Activated T-helper 2 cell treated with anti-CD3 and anti-CD28 coated beads, Interferon-gamma antibody, Interleukin-2, Interleukin-4, amounts not matched to agents 10 μg/mL and 5 μg/mL and 100 μg/mL, durations not matched to agents 14 hours and 24 hours and 36 hours (primary cell): Measurements from ENCODE around the gene ATP6AP1. TPM values are rescaled to one million over a fixed set of nuclear protein-coding genes. Genes with fewer than 3 reads are reported as not detected.

Experiments used
- DNase-seq: peaks from one replicate; pipeline ENCODE4 v3.0.0; 2021; ENCODE audit warnings: low spot score
- H3K27ac Mint-ChIP-seq: one replicate; pipeline ENCODE4 v1.8.0; 2021; ENCODE audit warnings: mixed read lengths
- H3K27me3 Mint-ChIP-seq: one replicate; pipeline ENCODE4 v1.8.0; 2021; ENCODE audit warnings: low read depth, mixed read lengths
- H3K36me3 Mint-ChIP-seq: one replicate; pipeline ENCODE4 v1.8.0; 2021; ENCODE audit warnings: low read depth, mixed read lengths
- H3K4me1 Mint-ChIP-seq: one replicate; pipeline ENCODE4 v1.8.0; 2021; ENCODE audit warnings: low read depth, mixed read lengths
- H3K4me3 Mint-ChIP-seq: one replicate; pipeline ENCODE4 v1.8.0; 2021; ENCODE audit warnings: low read depth, mild to moderate bottlenecking, moderate library complexity, mixed read lengths
- H3K9me3 Mint-ChIP-seq: one replicate; pipeline ENCODE4 v1.8.0; 2021; ENCODE audit warnings: mixed read lengths
- intact Hi-C: fragments of 100-400 bp; cut with micrococcal nuclease; formaldehyde crosslinking; loops from one replicate; pipeline ENCODE4 v1.15.1; 2023
- total RNA-seq: library from RNA; stranded (reverse); gene quantifications from 2 replicates; pipeline ENCODE4 v1.2.3, GENCODE V29; 2022

Gene ATP6AP1
- total RNA-seq, 1 donor from 2014 or later: 48.9 TPM

GRCh38 chrX:154466036-154466435 is 37.6 kb downstream of the ATP6AP1 start:
- DNase-seq: no peak
- intact Hi-C loops: no loop called here
- H3K4me1 Mint-ChIP-seq: no peaks in the 10 kb centered on the region
- H3K27ac Mint-ChIP-seq: no peak overlapping the region
- H3K27me3 Mint-ChIP-seq: no peaks in the 10 kb centered on the region
- no peak overlapping the region for H3K4me3 Mint-ChIP-seq
- H3K9me3 Mint-ChIP-seq: no peaks in the 10 kb centered on the region
- H3K36me3 Mint-ChIP-seq: peaks cover 20% of the 10 kb centered on the region

- intact Hi-C loops: no loop called here
- no peaks in the 10 kb centered on the region for H3K9me3 Mint-ChIP-seq
- no peaks in the 10 kb centered on the region for H3K4me1 Mint-ChIP-seq
- H3K27ac Mint-ChIP-seq: no peak overlapping the region
- H3K27me3 Mint-ChIP-seq: no peaks in the 10 kb centered on the region
- no peak overlapping the region for H3K4me3 Mint-ChIP-seq
- DNase-seq: no peak
- H3K36me3 Mint-ChIP-seq: peaks cover 23% of the 10 kb centered on the region
Observed at GRCh38 chrX:154466907-154467306, 38.4 kb downstream of the ATP6AP1 start.

GRCh38 chrX:154467556-154467955 is 39.1 kb downstream of the ATP6AP1 start:
- Mint-ChIP-seq H3K27ac (no peak overlapping the region), H3K4me3 (no peak overlapping the region), H3K4me1 (no peaks in the 10 kb centered on the region), H3K9me3 (no peaks in the 10 kb centered on the region), H3K36me3 (peaks cover 26% of the 10 kb centered on the region), H3K27me3 (no peaks in the 10 kb centered on the region)
- intact Hi-C loops: no loop called here
- DNase-seq: no peak

- no peak for DNase-seq
- peaks cover 23% of the 10 kb centered on the region for H3K36me3 Mint-ChIP-seq
- H3K9me3 Mint-ChIP-seq: no peaks in the 10 kb centered on the region
- no peak overlapping the region for H3K4me3 Mint-ChIP-seq
- H3K4me1 Mint-ChIP-seq: no peaks in the 10 kb centered on the region
- intact Hi-C loops: no loop called here
- no peak overlapping the region for H3K27ac Mint-ChIP-seq
- no peaks in the 10 kb centered on the region for H3K27me3 Mint-ChIP-seq
Observed at GRCh38 chrX:154468217-154468616, 39.7 kb downstream of the ATP6AP1 start.

GRCh38 chrX:154469114-154469513 is 40.6 kb downstream of the ATP6AP1 start:
- Mint-ChIP-seq H3K4me1 (no peaks in the 10 kb centered on the region), H3K27me3 (no peaks in the 10 kb centered on the region), H3K4me3 (no peak overlapping the region), H3K36me3 (peaks cover 28% of the 10 kb centered on the region), H3K9me3 (no peaks in the 10 kb centered on the region), H3K27ac (no peak overlapping the region)
- intact Hi-C loops: no loop called here
- DNase-seq: no peak

- H3K9me3 Mint-ChIP-seq: no peaks in the 10 kb centered on the region
- DNase-seq: no peak
- H3K27ac Mint-ChIP-seq: no peak overlapping the region
- H3K27me3 Mint-ChIP-seq: no peaks in the 10 kb centered on the region
- intact Hi-C loops: no loop called here
- no peaks in the 10 kb centered on the region for H3K4me1 Mint-ChIP-seq
- peaks cover 28% of the 10 kb centered on the region for H3K36me3 Mint-ChIP-seq
- H3K4me3 Mint-ChIP-seq: no peak overlapping the region
Observed at GRCh38 chrX:154469880-154470279, 41.4 kb downstream of the ATP6AP1 start.

DNA sequence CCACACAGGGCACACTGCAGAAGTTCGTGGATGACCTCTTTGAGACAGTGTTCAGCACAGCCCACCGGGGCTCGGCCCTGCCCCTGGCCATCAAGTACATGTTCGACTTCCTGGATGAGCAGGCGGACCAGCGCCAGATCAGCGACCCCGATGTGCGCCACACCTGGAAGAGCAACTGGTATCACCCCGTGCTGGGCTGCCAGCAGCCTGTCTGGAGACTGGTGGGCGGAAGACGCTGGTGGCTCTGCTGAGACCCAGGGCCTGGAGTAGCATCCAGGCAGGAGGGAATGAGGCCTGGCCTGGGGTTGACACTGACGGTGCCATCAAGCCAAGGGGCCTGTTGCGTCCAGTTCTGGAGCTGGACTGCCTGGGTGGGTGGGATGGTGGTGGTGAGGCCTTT is 42.0 kb downstream of the ATP6AP1 start:
- Mint-ChIP-seq H3K36me3 (peaks cover 29% of the 10 kb centered on the region), H3K4me1 (no peaks in the 10 kb centered on the region), H3K9me3 (no peaks in the 10 kb centered on the region), H3K27me3 (no peaks in the 10 kb centered on the region), H3K27ac (no peak overlapping the region), H3K4me3 (no peak overlapping the region)
- intact Hi-C loops: no loop called here
- no peak for DNase-seq

GRCh38 chrX:154470914-154471568 is 42.6 kb downstream of the ATP6AP1 start:
- Mint-ChIP-seq H3K4me1 (peaks cover 2% of the 10 kb centered on the region), H3K27ac (no peak overlapping the region), H3K36me3 (peaks cover 32% of the 10 kb centered on the region), H3K27me3 (no peaks in the 10 kb centered on the region), H3K9me3 (no peaks in the 10 kb centered on the region), H3K4me3 (no peak overlapping the region)
- intact Hi-C loops: no loop called here
- no peak for DNase-seq

DNA sequence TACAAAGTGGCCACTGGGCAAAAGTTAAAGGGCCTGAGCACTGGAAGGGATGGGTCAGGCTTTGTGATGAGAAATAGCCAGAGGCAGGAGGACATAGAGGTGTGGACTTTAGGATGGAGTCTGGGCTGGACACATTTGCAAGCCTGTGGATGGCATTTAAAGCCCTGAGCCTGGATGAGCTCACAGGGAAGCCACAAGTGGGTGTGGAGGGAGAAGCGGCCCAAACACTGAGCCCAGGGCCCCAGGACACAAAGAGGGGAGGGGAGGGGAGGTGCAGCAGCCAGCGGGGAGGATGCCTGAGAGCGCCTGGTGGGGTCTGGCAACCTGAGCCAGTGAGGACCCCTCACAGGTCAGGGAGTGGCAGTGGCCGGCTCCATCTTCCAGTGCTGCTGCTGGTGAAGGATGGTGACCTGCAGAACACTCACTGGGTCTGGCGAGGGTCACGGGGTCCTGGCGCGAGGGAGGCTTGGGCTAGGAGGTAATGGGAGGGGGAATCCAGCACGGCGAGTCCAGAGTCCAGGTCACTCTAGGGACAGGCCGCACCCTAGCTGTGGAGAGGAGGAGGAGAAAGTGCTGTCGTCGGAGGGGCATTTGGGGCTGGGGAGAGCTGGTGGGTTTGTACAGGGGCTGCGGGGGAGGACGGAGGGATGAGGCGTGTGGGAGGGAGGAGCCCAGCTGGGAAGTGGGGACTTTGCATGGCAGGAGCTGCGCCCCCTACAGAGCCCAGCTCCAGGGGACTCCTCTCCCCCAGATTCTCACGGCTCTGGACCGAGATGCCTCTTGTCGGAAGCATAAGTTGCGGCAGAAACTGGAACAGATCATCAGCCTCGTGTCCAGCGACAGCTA is 43.6 kb downstream of the ATP6AP1 start:
- H3K27me3 Mint-ChIP-seq: no peaks in the 10 kb centered on the region
- H3K4me1 Mint-ChIP-seq: peaks cover 2% of the 10 kb centered on the region
- peaks cover 32% of the 10 kb centered on the region for H3K36me3 Mint-ChIP-seq
- DNase-seq: no peak
- no peak overlapping the region for H3K4me3 Mint-ChIP-seq
- intact Hi-C loops: no loop called here
- H3K9me3 Mint-ChIP-seq: no peaks in the 10 kb centered on the region
- H3K27ac Mint-ChIP-seq: no peak overlapping the region

GRCh38 chrX:154472685-154473632 is 44.5 kb downstream of the ATP6AP1 start:
- Mint-ChIP-seq H3K27ac (no peak overlapping the region), H3K36me3 (peaks cover 32% of the 10 kb centered on the region), H3K4me3 (no peak overlapping the region), H3K4me1 (peaks cover 5% of the 10 kb centered on the region), H3K9me3 (no peaks in the 10 kb centered on the region), H3K27me3 (no peaks in the 10 kb centered on the region)
- intact Hi-C loops: no loop called here
- no peak for DNase-seq

DNA sequence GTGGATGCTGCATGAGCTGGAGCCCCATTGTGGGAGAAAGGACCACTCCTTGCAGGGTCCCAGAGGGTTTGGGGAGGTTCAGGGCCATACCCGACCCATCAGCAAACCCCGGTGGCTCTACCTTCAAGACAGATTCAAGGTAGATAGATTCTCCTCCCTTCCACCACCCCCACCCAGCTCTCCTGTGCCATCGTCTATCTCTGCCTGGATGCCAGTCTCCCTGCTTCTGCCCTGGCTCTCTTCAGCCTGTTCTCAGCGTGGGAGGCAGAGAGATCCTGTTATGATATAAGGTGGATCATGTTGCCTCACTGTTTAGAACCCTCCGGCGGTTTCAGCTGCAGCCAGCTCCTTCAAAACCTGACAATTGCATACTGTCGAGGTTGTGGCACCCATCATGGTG is 45.2 kb downstream of the ATP6AP1 start:
- Mint-ChIP-seq H3K36me3 (peaks cover 30% of the 10 kb centered on the region), H3K4me3 (no peak overlapping the region), H3K4me1 (peaks cover 5% of the 10 kb centered on the region), H3K27me3 (no peaks in the 10 kb centered on the region), H3K9me3 (no peaks in the 10 kb centered on the region), H3K27ac (no peak overlapping the region)
- intact Hi-C loops: no loop called here
- DNase-seq: no peak

- Mint-ChIP-seq H3K27ac (no peak overlapping the region), H3K4me3 (no peak overlapping the region), H3K4me1 (peaks cover 10% of the 10 kb centered on the region), H3K9me3 (no peaks in the 10 kb centered on the region), H3K36me3 (peaks cover 14% of the 10 kb centered on the region), H3K27me3 (no peaks in the 10 kb centered on the region)
- DNase-seq: no peak
- intact Hi-C loops: loop anchor here (5.0 kb wide), 2 partner anchors 35 to 40 kb away; partner anchors contain the start of genes FAM3A and FAM50A
Observed at GRCh38 chrX:154476821-154477220, 48.3 kb downstream of the ATP6AP1 start.
